ENCODE results near the gene MYH7.

MYH7 gene

GRCh38 chr14:23447361-23448350 is 12.2 kb upstream of the MYH7 start:
- DNase-seq, result no peak

GRCh38 chr14:23446291-23446851 is 10.9 kb upstream of the MYH7 start:
- DNase-seq, result no peak

- DNase-seq, result no peak
Observed at GRCh38 chr14:23445773-23446172, 10.3 kb upstream of the MYH7 start.

- DNase-seq, result no peak
Observed at GRCh38 chr14:23444314-23444713, 8.9 kb upstream of the MYH7 start.

GRCh38 chr14:23443881-23444280 is 8.4 kb upstream of the MYH7 start:
- no peak for DNase-seq

- DNase-seq, result no peak
Observed at GRCh38 chr14:23443411-23443812, 8.0 kb upstream of the MYH7 start.

- no peak for DNase-seq
Observed at GRCh38 chr14:23442721-23443356, 7.4 kb upstream of the MYH7 start.

GRCh38 chr14:23441076-23441475 is 5.6 kb upstream of the MYH7 start:
- DNase-seq, result no peak

GRCh38 chr14:23439107-23439835 is 3.8 kb upstream of the MYH7 start:
- no peak for DNase-seq

GRCh38 chr14:23438101-23438971 is 2.9 kb upstream of the MYH7 start:
- no peak for DNase-seq

GRCh38 chr14:23437133-23438100 is 2.0 kb upstream of the MYH7 start:
- no peak for DNase-seq

- DNase-seq, result no peak
Observed at GRCh38 chr14:23436327-23437132, 1.1 kb upstream of the MYH7 start.

GRCh38 chr14:23434488-23435222 is 805 bp downstream of the MYH7 start:
- DNase-seq, result no peak

GRCh38 chr14:23433457-23433856 is 2.0 kb downstream of the MYH7 start:
- no peak for DNase-seq

- DNase-seq, result no peak
Observed at GRCh38 chr14:23432946-23433345, 2.5 kb downstream of the MYH7 start.

- no peak for DNase-seq
Observed at GRCh38 chr14:23432102-23432925, 3.1 kb downstream of the MYH7 start.

- no peak for DNase-seq
Observed at GRCh38 chr14:23431486-23431885, 4.0 kb downstream of the MYH7 start.

- no peak for DNase-seq
Observed at GRCh38 chr14:23430723-23431085, 4.8 kb downstream of the MYH7 start.
